Gastrocnemius medialis (tissue), 4 donors: ENCODE data around the gene GNPAT.

Experiments used
- CTCF ChIP-seq, 5 experiments: fragments of 450-650 bp in 3 of 5; fragments of 200-600 bp in 2 of 5; sonication (generic) in 2 of 5; IDR thresholded peaks in 4 of 5; conservative IDR thresholded peaks in 1 of 5; 1 replicate in 4 of 5; 2 replicates in 1 of 5; pipeline ENCODE4 v1.5.1; 2016 to 2019; ENCODE audit warnings: antibody characterized with exemption in 5 of 5, mild to moderate bottlenecking in 3 of 5, moderate library complexity in 3 of 5
- POLR2A ChIP-seq, 2 donors: fragments of 450-650 bp; IDR thresholded peaks; one replicate each; pipeline ENCODE4 v1.6.1; 2017; ENCODE audit warnings: antibody characterized with exemption in 2 of 2, mild to moderate bottlenecking in 2 of 2, moderate library complexity in 2 of 2

GRCh38 chr1:231194843-231195516 is 46.0 kb upstream of the GNPAT start:
- TF ChIP-seq CTCF (IDR thresholded peaks at IDR 0.05 in 4 of 5, conservative IDR thresholded peaks at IDR 0.05 in 1 of 5) (no peak), POLR2A (IDR thresholded peaks at IDR 0.05) (no peak)
